Liver (tissue), 3 donors: ENCODE data around the gene COG4.

Experiments used
- FOXA1 ChIP-seq: IDR thresholded peaks from 2 replicates; pipeline ENCODE4 v1.6.1; 2016; ENCODE audit warnings: antibody characterized with exemption
- RXRA ChIP-seq, 2 donors: IDR thresholded peaks; 2 replicates each; pipeline ENCODE4 v1.6.1; 2017 to 2018; ENCODE audit warnings: antibody characterized with exemption in 2 of 2, mild to moderate bottlenecking in 1 of 2
- SP1 ChIP-seq: IDR thresholded peaks from 2 replicates; pipeline ENCODE4 v1.6.1; 2018; ENCODE audit warnings: antibody characterized with exemption, mild to moderate bottlenecking
- TAF1 ChIP-seq: conservative IDR thresholded peaks from 2 replicates; pipeline ENCODE4 v1.6.1; 2016; ENCODE audit warnings: antibody characterized with exemption, mild to moderate bottlenecking
- TF ChIP-seq, protein P1 (sequence below): fragments of 150-350 bp; IDR thresholded peaks from 2 replicates; pipeline ENCODE4 v1.5.1; 2017; ENCODE audit warnings: improper control_type of control experiment, low read depth, low read length; ENCODE audit not compliant: missing input control
- TF ChIP-seq, protein P2 (sequence below): IDR thresholded peaks from 2 replicates; pipeline ENCODE4 v1.6.1; 2016; ENCODE audit warnings: antibody characterized with exemption
- TF ChIP-seq, protein P3 (sequence below): IDR thresholded peaks from 2 replicates; pipeline ENCODE4 v1.6.1; 2016; ENCODE audit warnings: antibody characterized with exemption, mild to moderate bottlenecking
- TF ChIP-seq, protein P4 (sequence below): IDR thresholded peaks from 2 replicates; pipeline ENCODE4 v1.6.1; 2016; ENCODE audit warnings: antibody characterized with exemption
- donor health status: healthy.
- donor health status: healthy.

DNA sequence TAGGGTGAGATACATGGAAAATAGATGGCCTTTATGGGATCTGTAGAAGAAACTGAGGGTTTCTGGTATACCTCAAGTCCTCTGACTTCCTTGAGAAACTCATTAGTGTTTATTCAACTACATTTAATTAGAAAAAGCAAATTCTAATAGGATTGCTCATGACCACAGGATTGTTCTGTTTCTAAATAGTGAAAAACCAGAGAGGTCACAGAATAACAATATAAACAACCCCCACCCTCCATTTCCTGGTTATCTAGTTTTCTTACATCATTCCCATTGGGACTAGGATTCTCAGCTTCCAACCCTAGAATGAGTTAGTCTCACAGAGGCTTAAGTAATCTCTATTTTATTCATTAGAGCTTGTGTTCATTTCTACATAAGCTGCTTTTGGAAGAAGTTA lies 30.3 kb upstream of the COG4 start:
- TF ChIP-seq, protein P1, sequence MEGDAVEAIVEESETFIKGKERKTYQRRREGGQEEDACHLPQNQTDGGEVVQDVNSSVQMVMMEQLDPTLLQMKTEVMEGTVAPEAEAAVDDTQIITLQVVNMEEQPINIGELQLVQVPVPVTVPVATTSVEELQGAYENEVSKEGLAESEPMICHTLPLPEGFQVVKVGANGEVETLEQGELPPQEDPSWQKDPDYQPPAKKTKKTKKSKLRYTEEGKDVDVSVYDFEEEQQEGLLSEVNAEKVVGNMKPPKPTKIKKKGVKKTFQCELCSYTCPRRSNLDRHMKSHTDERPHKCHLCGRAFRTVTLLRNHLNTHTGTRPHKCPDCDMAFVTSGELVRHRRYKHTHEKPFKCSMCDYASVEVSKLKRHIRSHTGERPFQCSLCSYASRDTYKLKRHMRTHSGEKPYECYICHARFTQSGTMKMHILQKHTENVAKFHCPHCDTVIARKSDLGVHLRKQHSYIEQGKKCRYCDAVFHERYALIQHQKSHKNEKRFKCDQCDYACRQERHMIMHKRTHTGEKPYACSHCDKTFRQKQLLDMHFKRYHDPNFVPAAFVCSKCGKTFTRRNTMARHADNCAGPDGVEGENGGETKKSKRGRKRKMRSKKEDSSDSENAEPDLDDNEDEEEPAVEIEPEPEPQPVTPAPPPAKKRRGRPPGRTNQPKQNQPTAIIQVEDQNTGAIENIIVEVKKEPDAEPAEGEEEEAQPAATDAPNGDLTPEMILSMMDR: no peak
- TF ChIP-seq FOXA1: no peak
- no peak for TF ChIP-seq TAF1
- TF ChIP-seq, protein P2, sequence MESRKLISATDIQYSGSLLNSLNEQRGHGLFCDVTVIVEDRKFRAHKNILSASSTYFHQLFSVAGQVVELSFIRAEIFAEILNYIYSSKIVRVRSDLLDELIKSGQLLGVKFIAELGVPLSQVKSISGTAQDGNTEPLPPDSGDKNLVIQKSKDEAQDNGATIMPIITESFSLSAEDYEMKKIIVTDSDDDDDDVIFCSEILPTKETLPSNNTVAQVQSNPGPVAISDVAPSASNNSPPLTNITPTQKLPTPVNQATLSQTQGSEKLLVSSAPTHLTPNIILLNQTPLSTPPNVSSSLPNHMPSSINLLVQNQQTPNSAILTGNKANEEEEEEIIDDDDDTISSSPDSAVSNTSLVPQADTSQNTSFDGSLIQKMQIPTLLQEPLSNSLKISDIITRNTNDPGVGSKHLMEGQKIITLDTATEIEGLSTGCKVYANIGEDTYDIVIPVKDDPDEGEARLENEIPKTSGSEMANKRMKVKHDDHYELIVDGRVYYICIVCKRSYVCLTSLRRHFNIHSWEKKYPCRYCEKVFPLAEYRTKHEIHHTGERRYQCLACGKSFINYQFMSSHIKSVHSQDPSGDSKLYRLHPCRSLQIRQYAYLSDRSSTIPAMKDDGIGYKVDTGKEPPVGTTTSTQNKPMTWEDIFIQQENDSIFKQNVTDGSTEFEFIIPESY: no peak
- no peak for TF ChIP-seq SP1
- TF ChIP-seq, protein P3, sequence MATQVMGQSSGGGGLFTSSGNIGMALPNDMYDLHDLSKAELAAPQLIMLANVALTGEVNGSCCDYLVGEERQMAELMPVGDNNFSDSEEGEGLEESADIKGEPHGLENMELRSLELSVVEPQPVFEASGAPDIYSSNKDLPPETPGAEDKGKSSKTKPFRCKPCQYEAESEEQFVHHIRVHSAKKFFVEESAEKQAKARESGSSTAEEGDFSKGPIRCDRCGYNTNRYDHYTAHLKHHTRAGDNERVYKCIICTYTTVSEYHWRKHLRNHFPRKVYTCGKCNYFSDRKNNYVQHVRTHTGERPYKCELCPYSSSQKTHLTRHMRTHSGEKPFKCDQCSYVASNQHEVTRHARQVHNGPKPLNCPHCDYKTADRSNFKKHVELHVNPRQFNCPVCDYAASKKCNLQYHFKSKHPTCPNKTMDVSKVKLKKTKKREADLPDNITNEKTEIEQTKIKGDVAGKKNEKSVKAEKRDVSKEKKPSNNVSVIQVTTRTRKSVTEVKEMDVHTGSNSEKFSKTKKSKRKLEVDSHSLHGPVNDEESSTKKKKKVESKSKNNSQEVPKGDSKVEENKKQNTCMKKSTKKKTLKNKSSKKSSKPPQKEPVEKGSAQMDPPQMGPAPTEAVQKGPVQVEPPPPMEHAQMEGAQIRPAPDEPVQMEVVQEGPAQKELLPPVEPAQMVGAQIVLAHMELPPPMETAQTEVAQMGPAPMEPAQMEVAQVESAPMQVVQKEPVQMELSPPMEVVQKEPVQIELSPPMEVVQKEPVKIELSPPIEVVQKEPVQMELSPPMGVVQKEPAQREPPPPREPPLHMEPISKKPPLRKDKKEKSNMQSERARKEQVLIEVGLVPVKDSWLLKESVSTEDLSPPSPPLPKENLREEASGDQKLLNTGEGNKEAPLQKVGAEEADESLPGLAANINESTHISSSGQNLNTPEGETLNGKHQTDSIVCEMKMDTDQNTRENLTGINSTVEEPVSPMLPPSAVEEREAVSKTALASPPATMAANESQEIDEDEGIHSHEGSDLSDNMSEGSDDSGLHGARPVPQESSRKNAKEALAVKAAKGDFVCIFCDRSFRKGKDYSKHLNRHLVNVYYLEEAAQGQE: no peak
- TF ChIP-seq, protein P4, sequence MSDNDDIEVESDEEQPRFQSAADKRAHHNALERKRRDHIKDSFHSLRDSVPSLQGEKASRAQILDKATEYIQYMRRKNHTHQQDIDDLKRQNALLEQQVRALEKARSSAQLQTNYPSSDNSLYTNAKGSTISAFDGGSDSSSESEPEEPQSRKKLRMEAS: no peak
- TF ChIP-seq RXRA (IDR thresholded peaks at IDR 0.05): no peak
